Measurements from ENCODE around the gene CCDC158.

GRCh38 chr4:76406081-76406480 is 14.9 kb downstream of the CCDC158 start:
- TF ChIP-seq EZH2 (IDR thresholded peaks at IDR 0.05; ENCODE audit: low read depth, low read length, severe bottlenecking) (no peak), GTF2F1 (IDR thresholded peaks at IDR 0.05; ENCODE audit: borderline replicate concordance, low read depth, low read length) (no peak), YY1 (IDR thresholded peaks at IDR 0.05; ENCODE audit: low read depth, low read length) (no peak), CREB1 (IDR thresholded peaks at IDR 0.05) (no peak), TAF1 (IDR thresholded peaks at IDR 0.05; ENCODE audit: low read depth, low read length) (no peak), CTCF (IDR thresholded peaks at IDR 0.05; ENCODE audit: control extremely low read depth in 1 of 3, insufficient read depth in 1 of 3, low read depth in 1 of 3, low read length in 3 of 3) (no peak)

All from H1 (cell line).